ENCODE results near the gene ILF2. TPM values are rescaled to one million over a fixed set of nuclear protein-coding genes. Genes with fewer than 3 reads are reported as not detected.
"Not testable (repeated sequence)": the region's sequence is repeated elsewhere in the genome, so short reads cannot be mapped to it uniquely, and the experiment has no call there.

Gene ILF2
- 100 to 1,000 TPM; 273 to 319 (median 288) TPM for polyA plus RNA-seq (ENCODE audit: insufficient read length in 4 of 4)

DNA sequence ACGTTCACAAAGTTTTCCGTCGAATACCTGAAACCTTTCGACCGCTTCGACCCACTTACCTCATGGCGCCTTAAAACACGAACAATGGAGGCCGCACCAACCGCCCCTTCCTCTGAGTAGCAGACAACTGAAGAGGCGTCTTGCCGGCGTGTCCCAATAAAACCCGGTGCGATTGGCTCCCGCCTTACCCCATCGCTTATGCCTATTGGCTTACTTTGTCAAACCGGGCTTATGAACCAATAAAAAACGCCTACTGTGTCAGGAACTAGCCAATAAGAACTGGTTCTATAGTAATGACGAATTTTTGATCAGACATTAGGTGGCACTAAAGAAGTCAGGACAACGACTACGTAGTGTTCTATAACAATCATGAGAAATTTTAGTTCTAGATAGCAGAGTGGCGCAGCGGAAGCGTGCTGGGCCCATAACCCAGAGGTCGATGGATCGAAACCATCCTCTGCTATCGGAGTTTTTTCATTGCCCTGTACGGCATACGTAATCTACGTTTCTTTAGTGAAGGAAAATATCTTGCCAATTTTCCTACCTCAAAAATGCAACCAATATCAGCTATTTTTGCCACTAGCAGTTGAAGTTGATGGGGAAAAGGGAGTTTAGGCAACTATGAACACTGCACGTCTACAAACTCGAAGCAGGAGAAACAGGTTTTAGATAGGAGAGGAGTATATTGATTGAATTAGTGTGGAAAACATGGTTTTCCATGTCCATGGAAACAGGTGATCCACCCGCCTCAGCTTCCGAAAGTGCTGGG, at the start of gene ILF2:
Gene ILF2 (minus strand): TSS at position 135 of the 769 bp plus-strand sequence. CDS start 71 bp downstream, at position 64.
- DNase-seq (ENCODE audit: low read depth in 4 of 4, low spot score in 2 of 4): peak; percentile 97 to 99 (median 98)

DNA sequence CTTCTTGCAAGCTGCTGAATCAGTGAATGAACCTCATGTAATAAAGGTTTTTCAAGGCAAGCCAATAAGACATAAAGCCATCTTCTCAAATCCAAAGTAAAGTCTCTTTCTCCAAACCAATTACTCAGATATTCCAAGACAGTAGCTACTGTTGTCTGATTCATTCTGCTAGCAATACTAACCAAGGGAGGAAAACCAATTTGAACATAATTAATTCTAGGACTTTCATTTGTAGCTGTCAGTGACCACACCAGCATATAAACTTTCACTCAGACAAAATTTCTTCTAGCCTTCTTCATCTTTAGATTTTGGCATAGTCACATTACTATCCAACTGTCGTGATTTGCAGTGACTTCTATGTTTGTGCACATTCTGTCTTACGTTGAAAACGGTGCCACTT, 46.5 kb upstream of the ILF2 start:
- no peak for DNase-seq (ENCODE audit: low read depth in 4 of 4, low spot score in 2 of 4)

DNA sequence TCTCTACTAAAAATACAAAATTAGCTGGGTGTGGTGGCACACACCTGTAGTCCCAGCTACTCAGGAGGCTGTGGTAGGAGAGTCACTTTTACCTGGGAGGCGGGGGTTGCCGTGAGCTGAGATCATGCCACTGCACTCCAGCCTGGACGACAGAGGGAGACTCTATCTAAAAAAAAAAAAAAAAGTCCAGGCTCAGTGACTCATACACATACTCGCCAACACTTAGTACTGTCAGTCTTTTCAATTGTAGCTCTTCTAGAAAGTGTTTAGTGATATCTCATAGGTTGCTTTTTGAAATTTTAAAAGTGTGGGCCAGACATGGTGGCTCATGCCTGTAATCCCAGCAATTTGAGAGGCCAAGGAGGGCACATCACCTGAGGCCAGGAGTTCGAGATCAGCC, 45.4 kb upstream of the ILF2 start:
- not testable (repeated sequence) for DNase-seq (ENCODE audit: low read depth in 4 of 4, low spot score in 2 of 4)

DNA sequence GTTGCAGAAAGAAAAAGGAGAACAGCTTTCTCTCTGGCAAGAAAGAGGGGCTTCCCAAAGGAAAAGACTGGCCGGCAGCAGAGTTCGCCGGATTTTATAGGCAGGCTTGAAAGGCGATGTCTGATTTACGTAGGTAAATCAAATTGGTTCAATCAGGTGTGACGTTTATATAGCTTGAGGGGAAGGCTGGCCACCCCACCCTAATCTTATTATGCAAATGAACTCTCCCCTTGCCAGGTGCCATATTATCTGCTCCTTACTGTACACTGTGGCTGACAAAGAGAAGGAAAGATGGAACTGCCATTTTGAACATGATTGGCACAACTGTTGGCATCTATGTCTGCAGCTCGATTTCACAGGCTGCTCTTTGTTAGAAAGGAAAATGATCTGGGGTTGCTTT, 40.2 kb upstream of the ILF2 start:
- no peak for DNase-seq (ENCODE audit: low read depth in 4 of 4, low spot score in 2 of 4)

DNA sequence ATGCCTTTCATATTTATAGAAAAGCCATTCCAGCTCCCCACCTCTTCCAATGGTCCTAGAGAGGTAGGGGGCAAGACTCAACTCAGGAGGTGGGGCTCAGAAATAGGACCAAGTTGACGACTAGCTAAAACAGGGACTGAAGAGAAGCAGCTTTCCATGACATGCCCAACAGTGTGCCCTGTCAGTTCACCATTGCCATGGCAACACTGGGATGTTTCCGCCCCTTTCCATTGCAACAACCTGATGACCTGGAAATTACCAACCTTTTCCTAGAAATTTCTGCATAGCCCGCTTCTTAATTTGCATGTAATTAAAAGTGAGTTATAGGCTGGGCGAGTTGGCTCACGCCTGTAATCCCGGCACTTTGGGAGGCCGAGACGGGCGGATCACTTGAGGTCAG, 34.7 kb upstream of the ILF2 start:
- DNase-seq (ENCODE audit: low read depth in 4 of 4, low spot score in 2 of 4): no peak

DNA sequence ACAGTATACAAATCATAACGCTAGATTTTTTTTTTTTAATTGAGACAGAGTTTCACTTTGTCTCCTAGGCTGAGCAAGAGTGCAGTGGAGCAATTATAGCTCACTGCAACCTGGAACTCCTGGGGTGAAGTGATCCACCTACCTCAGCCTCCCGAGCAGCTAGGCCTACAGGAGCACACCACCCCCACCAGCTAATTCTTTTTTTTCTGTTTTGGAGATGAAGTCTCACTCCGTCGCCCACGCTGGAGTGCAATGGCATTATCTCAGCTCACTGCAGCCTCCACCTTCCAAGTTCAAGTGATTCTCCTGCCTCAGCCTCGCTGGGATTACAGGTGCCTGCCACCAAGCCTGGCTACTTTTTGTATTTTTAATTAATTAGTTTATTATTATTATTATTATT, 29.0 kb upstream of the ILF2 start:
- no peak for DNase-seq (ENCODE audit: low read depth in 4 of 4, low spot score in 2 of 4)

DNA sequence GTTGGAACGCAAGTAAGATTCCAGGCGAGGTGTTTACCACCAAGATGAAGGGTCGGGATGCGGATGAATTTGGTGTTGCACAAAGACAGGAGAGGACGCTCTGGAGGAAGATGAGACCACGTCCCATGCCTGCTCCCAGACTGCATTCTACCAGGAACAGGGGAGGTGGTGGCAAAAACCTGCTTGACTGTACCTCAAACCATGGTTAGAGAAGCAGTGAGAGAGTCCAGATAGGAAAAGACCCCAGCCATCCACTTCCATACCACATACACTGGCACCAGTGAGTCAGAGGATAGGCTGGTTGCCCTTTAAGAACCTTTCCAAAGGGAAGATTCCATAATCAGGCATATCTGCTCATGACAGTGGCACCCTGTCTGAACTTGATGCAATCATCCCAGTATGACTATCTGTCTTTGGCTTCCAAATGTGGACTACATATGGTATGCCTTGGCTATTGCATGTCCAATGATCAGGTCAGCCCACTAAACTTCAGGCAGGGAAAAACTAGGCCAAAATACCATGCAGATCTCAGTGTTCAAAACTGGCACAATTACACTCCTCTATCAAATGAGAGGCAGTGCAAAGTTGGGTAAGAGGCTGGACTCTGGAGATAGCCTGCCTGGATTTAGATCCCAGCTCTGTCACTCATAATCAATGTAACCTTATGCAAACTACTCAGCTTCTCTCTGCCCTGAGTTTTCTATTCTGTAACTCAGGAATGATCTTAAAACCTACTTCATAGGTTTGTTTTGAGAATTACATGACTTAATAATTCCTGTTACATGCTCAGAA, 28.3 kb upstream of the ILF2 start:
- DNase-seq (ENCODE audit: low read depth in 4 of 4, low spot score in 2 of 4): no peak

DNA sequence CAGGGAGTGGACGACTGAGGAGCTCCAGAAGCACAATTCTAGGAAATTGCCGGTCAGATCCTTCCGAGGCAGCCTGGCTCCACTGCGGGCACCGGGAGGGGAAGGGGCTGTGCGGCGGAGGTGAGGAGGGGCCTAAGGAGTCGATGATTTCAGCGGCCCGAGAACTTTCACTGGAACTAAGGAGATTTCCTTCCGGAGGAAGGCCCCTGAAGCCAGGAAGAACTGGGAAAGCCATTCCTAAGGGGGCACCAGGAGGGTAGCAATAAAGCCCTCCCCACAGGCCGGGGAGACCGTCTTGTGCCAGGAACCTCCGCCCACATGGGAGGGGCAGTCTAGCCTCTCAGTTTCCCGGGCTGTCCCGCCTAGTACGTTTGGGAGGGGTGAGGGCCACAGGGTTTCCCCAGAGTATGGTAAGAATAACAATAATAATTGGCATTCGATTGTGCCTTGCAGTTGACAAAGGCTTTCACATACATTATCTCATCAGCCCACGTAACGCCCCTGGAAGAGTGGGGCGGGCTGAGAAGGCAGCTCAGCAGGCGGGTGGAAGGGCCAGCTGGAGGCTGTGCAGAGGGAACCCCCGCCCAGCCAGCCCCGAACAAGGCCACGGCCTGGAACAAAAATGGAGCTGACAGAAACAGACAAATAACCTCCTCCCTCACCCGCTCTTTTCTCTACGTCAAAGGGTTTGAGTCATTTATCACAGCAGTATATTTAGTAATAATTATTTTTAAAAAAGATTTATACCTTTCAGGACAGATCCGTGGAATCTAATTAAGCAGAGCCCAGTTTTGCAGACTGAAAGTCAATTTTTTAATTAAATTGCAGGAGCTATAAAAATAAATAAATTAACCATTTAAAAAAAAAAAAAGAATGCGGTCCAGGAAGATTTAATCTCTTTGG, 27.5 kb upstream of the ILF2 start:
- DNase-seq (ENCODE audit: low read depth in 4 of 4, low spot score in 2 of 4): peak in 2 of 4 donors; percentile 34 to 41

DNA sequence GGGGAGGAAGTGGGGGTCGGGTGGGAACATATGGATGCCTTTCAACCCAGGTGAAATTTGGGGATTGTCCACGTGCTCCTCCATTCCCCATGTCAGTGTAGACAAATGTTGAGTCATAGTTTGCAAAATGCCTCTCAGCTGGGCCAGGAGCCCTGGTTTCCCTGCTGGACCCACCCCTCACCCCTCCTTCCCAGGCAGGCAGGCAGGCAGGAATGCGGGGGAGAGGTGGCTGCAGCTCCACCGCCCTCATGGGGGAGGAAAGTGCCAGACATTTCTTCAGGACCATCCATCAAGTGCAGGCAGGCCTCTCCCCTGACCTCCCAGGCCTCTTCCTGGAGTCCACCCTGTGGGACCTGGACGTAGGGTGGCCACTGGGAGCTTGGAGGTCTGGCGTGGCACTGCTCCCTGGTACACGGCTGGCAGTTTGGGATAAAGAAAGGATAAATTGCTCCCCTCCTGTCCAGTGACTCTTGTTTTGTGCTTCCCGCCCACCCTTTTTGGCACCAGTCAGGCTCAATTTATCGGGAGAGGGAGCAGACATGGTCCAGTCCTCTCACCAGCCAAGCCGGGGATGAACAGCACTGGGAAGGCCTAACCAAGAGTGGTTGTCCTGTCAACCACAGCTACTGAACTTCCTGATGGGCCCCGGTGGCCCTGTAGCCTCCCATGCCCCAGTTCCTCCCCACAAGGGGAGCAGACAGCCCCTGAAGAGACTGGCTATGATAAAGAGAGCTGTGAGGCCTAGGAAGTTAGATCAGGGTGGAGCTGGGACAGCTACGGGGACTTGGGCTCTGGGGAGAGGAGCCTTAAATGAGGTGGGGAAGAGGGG, 26.6 kb upstream of the ILF2 start:
- peak in 3 of 4 donors; percentile 70 to 83 (median 80) for DNase-seq (ENCODE audit: low read depth in 4 of 4, low spot score in 2 of 4)

DNA sequence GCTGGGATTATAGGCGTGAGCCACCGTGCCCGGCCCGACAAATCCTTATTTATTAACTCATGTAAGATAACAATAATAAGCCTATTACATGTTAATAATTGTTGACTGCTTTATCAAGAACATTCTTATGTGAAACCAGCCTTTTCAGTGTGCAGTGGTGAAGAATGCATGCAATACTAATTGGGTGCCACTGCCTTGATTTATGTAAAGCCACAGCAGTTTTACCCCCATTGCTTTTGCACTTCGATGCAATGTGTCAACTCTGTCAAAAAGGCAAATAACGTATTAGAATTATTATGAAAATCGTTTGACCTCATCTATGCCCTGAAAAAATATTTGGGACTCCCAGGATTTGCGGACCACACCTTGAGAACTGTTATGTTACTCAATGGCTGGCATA, 25.9 kb upstream of the ILF2 start:
- DNase-seq (ENCODE audit: low read depth in 4 of 4, low spot score in 2 of 4): no peak

DNA sequence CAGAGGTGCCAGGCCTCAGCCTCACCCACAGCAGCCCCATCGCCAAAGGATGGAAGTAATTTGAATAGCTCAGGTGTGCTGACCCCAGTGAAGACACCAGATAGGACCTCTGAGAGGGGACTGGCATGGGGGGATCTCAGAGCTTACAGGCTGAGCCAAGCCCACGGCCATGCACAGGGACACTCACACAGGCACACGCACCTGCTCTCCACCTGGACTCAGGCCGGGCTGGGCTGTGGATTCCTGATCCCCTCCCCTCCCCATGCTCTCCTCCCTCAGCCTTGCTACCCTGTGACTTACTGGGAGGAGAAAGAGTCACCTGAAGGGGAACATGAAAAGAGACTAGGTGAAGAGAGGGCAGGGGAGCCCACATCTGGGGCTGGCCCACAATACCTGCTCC, 22.7 kb upstream of the ILF2 start:
- no peak for DNase-seq (ENCODE audit: low read depth in 4 of 4, low spot score in 2 of 4)

DNA sequence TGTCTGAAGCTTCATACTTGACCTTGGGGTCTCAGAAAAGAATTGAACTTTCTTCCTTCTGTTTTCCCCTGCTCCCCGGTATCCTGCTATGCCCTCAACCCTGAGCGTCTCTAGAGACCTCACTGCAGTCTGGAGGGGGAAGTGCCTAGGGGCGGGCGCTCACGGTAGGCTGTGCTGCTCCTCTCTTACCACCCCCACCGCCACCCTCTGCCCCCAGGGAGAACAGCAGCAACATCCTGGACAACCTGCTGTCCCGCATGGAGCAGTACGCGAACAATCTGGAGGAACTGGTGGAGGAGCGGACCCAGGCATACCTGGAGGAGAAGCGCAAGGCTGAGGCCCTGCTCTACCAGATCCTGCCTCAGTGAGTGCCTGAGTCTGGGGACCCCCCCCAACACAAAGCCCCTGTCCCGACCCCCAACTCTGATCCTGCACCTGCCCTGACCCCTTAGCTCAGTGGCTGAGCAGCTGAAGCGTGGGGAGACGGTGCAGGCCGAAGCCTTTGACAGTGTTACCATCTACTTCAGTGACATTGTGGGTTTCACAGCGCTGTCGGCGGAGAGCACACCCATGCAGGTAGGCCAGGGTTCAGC, 18.0 kb upstream of the ILF2 start:
- DNase-seq (ENCODE audit: low read depth in 4 of 4, low spot score in 2 of 4): no peak

DNA sequence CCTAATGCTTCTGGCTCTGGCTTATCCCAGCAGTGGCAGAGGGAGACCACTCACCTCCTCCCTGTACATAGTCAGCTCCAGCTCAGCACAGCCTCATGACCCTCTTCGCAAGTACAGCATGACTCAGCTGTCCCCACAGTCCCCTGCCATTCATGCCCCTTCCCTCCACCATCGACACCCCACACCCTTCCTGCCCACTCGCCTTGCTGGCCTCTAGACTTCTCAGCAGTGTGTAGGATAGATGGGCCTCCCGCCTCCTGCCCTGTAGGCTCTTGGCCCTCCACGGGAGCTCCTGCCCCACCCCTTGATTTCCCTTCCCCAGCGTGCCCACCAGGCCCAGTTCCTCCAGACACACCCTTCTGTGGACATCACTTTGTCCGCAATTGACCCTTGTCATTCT, 17.5 kb upstream of the ILF2 start:
- DNase-seq (ENCODE audit: low read depth in 4 of 4, low spot score in 2 of 4): no peak

DNA sequence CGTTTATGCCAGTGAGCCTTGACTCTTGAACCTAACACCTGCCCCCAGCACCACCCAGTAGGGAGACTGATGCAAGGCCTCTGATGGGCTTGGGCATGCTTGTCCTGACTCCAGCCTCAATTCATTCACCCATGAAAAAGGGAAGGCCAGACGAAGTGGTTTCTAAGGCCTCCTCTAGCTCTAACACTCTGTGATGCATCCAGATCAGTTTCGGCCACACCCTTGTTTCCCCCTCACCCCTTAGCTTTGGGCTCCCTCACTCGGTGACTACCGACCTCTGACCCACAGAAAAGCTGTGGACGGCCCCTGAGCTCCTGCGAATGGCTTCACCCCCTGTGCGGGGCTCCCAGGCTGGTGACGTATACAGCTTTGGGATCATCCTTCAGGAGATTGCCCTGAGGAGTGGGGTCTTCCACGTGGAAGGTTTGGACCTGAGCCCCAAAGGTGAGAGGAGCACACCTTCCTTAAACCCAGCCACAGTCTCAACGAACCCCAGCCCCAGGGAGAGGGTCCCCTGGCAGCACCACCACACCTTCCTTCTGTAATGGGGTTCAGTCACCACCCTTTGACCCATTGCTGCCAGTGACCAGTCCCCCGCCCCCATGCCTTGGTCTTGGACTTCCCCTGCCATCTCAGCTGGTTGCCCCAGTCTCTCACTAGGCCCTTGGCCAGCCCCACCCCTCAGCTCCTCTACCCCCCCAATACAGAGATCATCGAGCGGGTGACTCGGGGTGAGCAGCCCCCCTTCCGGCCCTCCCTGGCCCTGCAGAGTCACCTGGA, 16.7 kb upstream of the ILF2 start:
- no peak for DNase-seq (ENCODE audit: low read depth in 4 of 4, low spot score in 2 of 4)

DNA sequence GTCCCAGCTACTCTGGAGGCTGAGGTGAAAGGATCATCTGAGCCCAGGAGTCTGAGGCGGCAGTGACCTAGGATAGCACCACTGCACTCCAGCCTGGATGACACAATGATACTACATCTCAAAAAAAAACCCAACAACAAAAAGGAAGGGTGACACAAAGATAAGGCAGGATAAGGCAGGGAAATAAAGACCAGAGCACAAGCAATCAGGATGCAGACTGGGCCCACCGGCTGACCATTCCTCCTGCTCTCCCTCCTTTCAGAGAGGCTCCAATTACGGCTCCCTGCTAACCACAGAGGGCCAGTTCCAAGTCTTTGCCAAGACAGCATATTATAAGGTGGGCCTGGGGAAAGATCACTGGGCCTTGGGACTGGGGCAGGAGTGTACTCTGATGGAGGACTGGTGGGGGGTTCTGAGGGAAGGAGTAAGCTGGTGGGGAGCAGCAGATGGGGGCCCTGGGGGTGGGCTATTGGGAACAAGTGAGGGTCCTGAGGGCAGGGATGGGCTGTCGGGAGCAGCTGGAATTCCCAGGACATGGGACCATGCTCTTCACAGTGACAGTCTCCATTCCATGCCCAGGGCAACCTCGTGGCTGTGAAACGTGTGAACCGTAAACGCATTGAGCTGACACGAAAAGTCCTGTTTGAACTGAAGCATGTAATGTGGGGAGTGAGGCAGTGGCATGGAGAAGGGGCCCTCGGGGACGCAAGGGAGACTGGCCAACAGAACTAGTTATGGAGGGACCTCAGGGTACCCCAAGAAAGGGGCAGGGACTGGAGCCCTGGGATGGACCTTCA, 14.9 kb upstream of the ILF2 start:
- DNase-seq (ENCODE audit: low read depth in 4 of 4, low spot score in 2 of 4): no peak

DNA sequence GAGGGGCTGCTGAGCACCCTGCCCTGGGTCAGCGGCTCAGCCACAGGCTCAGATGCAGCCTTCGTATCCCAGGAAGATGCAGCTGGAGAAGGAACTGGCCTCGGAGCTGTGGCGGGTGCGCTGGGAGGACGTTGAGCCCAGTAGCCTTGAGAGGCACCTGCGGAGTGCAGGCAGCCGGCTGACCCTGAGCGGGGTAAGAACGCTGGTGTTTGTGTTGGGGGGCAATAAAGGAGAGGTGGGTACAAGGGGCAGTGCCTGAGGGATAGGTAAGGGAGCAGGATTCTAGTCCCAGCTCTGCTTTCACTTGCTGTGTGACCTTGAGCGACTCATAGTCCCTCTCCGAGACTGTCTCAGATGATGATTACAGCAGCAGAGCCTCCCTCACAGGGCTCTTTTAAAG, 14.1 kb upstream of the ILF2 start:
- no peak for DNase-seq (ENCODE audit: low read depth in 4 of 4, low spot score in 2 of 4)

DNA sequence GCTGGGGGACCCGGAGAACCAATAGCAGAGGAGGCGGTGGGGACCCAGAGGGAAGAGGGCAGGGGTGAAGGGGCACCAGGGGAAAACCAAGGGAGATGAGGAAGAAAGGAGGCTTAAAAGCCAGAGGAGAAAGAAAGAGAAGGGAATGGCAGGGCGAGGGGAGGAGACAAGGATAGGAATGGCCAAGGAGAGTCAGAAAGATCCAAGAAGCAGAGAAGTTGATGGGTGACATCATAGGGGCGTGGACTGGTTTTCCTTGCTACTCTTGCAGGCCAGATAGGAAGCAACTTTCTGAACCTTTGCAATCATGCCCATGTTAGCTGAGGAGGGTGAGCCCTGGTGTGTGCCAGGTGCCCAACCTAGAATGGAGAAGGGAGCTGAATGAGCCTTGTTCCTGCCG, 13.1 kb upstream of the ILF2 start:
- no peak for DNase-seq (ENCODE audit: low read depth in 4 of 4, low spot score in 2 of 4)

DNA sequence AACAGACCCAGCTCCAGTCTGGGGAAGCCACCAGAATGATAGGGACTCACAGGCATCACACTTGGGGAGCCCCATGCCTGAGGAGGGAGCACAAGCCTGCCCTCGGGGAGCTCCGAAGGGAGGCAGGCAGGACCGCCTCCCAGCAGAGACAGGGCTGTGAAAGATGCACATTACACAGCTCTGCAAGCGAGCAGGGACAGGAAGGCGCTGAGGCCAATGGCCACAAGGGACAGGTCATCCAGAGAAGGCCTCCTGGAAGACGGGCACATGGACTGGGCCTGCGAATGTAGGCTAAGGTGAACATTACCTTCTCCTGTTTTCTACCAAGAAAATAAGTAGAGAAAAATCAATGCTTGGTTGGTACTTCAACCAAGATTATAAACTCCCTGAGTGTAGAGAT, 11.9 kb upstream of the ILF2 start:
- DNase-seq (ENCODE audit: low read depth in 4 of 4, low spot score in 2 of 4): no peak
